RWPE2 (cell line): ENCODE measurements around the gene MYZAP.

Source experiments
- ATAC-seq: fragments of 200-7000 bp; cut with Tn5 transposase; 3 replicates; pipeline ENCODE4 v1.9.1; 2021; ENCODE audit warnings: low read depth
- DNase-seq: peaks from one replicate; pipeline ENCODE4 v3.0.0-alpha.2; 2020; ENCODE audit warnings: low spot score
- H3K27ac ChIP-seq: fragments of 450-650 bp; 2 replicates; pipeline ENCODE4 v1.5.1; 2017; ENCODE audit warnings: mild to moderate bottlenecking; ENCODE audit not compliant: poor library complexity, severe bottlenecking
- H3K27me3 ChIP-seq: fragments of 250-450 bp; sonication (Bioruptor Pico); 2 replicates; pipeline ENCODE4 v1.5.1; 2021; ENCODE audit warnings: mild to moderate bottlenecking, moderate library complexity; ENCODE audit not compliant: insufficient read depth, poor library complexity, severe bottlenecking
- H3K36me3 ChIP-seq: fragments of 250-450 bp; sonication (Bioruptor Pico); 2 replicates; pipeline ENCODE4 v1.5.1; 2020; ENCODE audit warnings: low read depth, mild to moderate bottlenecking, moderate library complexity
- H3K4me1 ChIP-seq: fragments of 250-450 bp; sonication (Bioruptor Pico); 2 replicates; pipeline ENCODE4 v1.5.1; 2021; ENCODE audit warnings: mild to moderate bottlenecking, moderate library complexity; ENCODE audit not compliant: insufficient read depth, poor library complexity, severe bottlenecking
- H3K4me3 ChIP-seq: fragments of 250-450 bp; sonication (Bioruptor Pico); 2 replicates; pipeline ENCODE4 v1.5.1; 2021; ENCODE audit warnings: mild to moderate bottlenecking, moderate library complexity; ENCODE audit not compliant: severe bottlenecking
- H3K9me3 ChIP-seq: fragments of 250-450 bp; sonication (Bioruptor Pico); 2 replicates; pipeline ENCODE4 v1.5.1; 2021; ENCODE audit warnings: mild to moderate bottlenecking, moderate library complexity; ENCODE audit not compliant: severe bottlenecking
- CTCF ChIP-seq: fragments of 450-650 bp; IDR thresholded peaks from one replicate; pipeline ENCODE4 v1.5.1; 2017; ENCODE audit warnings: mild to moderate bottlenecking, moderate library complexity; ENCODE audit not compliant: poor library complexity, severe bottlenecking

The MYZAP gene

GRCh38 chr15:57677204-57677603 lies 85.5 kb downstream of the MYZAP start:
- DNase-seq (no peak), ATAC-seq (no peak)
- H3K4me3 ChIP-seq, result no peak overlapping the region

GRCh38 chr15:57680021-57680420 lies 88.3 kb downstream of the MYZAP start:
- Histone ChIP-seq H3K27ac (peak overlapping the region; percentile 32), H3K36me3 (no peaks in the 10 kb centered on the region), H3K9me3 (no peaks in the 10 kb centered on the region), H3K4me3 (no peak overlapping the region), H3K27me3 (no peaks in the 10 kb centered on the region), H3K4me1 (peaks cover 22% of the 10 kb centered on the region)
- no peak for TF ChIP-seq CTCF
- DNase-seq, result no peak
- peak; percentile 96 for ATAC-seq

More at GRCh38 chr15:57677204-57677603, 85.5 kb downstream of the MYZAP start:
- Histone ChIP-seq H3K4me1 (peaks cover 30% of the 10 kb centered on the region), H3K27ac (no peak overlapping the region), H3K36me3 (no peaks in the 10 kb centered on the region; the same call in 1 of the 2 replicates), H3K9me3 (no peaks in the 10 kb centered on the region), H3K27me3 (no peaks in the 10 kb centered on the region)
- no peak for TF ChIP-seq CTCF

- DNase-seq, result no peak
- Histone ChIP-seq H3K4me3 (no peak overlapping the region), H3K4me1 (peaks cover 16% of the 10 kb centered on the region), H3K27ac (no peak overlapping the region), H3K9me3 (no peaks in the 10 kb centered on the region), H3K27me3 (no peaks in the 10 kb centered on the region), H3K36me3 (no peaks in the 10 kb centered on the region)
- no peak for TF ChIP-seq CTCF
- ATAC-seq, result no peak
Measured at GRCh38 chr15:57681011-57681410, 89.3 kb downstream of the MYZAP start.

GRCh38 chr15:57683481-57683880 lies 91.8 kb downstream of the MYZAP start:
- no peaks in the 10 kb centered on the region for H3K27me3 ChIP-seq
- no peak for DNase-seq
- no peaks in the 10 kb centered on the region for H3K9me3 ChIP-seq
- no peak overlapping the region for H3K4me3 ChIP-seq
- no peak overlapping the region for H3K27ac ChIP-seq
- no peak for ATAC-seq
- TF ChIP-seq CTCF, result no peak
- peaks cover 16% of the 10 kb centered on the region for H3K4me1 ChIP-seq
- no peaks in the 10 kb centered on the region for H3K36me3 ChIP-seq

- TF ChIP-seq CTCF, result no peak
- no peak overlapping the region for H3K27ac ChIP-seq
- ATAC-seq (no peak), DNase-seq (no peak)
- H3K27me3 ChIP-seq, result no peaks in the 10 kb centered on the region
- H3K4me3 ChIP-seq, result no peak overlapping the region
- no peaks in the 10 kb centered on the region for H3K36me3 ChIP-seq
- peaks cover 13% of the 10 kb centered on the region for H3K4me1 ChIP-seq
- H3K9me3 ChIP-seq, result no peaks in the 10 kb centered on the region
Measured at GRCh38 chr15:57684491-57685151, 92.9 kb downstream of the MYZAP start.
